Gastrocnemius medialis (tissue), 4 donors: ENCODE measurements around the gene YAP1. TPM values are rescaled to one million over a fixed set of nuclear protein-coding genes. Genes with fewer than 3 reads are reported as not detected.

Source experiments
- ATAC-seq, 2 donors: fragments of 150-250 bp; one replicate each; pipeline ENCODE4 v1.9.1; 2016
- DNase-seq, 2 donors: peaks; one replicate each; pipeline ENCODE4 v3.0.0-alpha.2; 2019
- H3K27ac ChIP-seq, 4 donors: fragments of 200-600 bp; sonication (generic); 1 replicate in 1 of 4; 2 replicates in 3 of 4; pipeline ENCODE4 v1.5.1; 2016 to 2018; ENCODE audit warnings: mild to moderate bottlenecking in 2 of 4, moderate library complexity in 1 of 4
- H3K27me3 ChIP-seq, 3 donors: fragments of 200-600 bp; sonication (generic) in 2 of 3; 1 replicate in 1 of 3; 2 replicates in 2 of 3; pipeline versions ENCODE4 v1.5.1 to v1.6.0; 2016 to 2019; ENCODE audit warnings: mild to moderate bottlenecking in 1 of 3, moderate library complexity in 1 of 3
- H3K36me3 ChIP-seq, 2 donors: fragments of 200-600 bp; sonication (generic) in 1 of 2; one replicate each; pipeline ENCODE4 v1.5.1; 2017 to 2018
- H3K4me1 ChIP-seq, 2 donors: fragments of 200-600 bp; sonication (generic) in 1 of 2; one replicate each; pipeline ENCODE4 v1.5.1; 2016 to 2017; ENCODE audit warnings: mild to moderate bottlenecking in 2 of 2
- H3K4me3 ChIP-seq, 4 donors: fragments of 200-600 bp; sonication (generic) in 3 of 4; 1 replicate in 1 of 4; 2 replicates in 3 of 4; pipeline ENCODE4 v1.5.1; 2016 to 2019; ENCODE audit warnings: mild to moderate bottlenecking in 2 of 4
- H3K9me3 ChIP-seq, 3 donors: fragments of 200-600 bp; sonication (generic) in 2 of 3; 1 replicate in 1 of 3; 2 replicates in 2 of 3; pipeline ENCODE4 v1.5.1; 2016 to 2019
- CTCF ChIP-seq, 5 experiments: fragments of 450-650 bp in 3 of 5; fragments of 200-600 bp in 2 of 5; sonication (generic) in 2 of 5; IDR thresholded peaks in 4 of 5; conservative IDR thresholded peaks in 1 of 5; 1 replicate in 4 of 5; 2 replicates in 1 of 5; pipeline ENCODE4 v1.5.1; 2016 to 2019; ENCODE audit warnings: antibody characterized with exemption in 5 of 5, mild to moderate bottlenecking in 3 of 5, moderate library complexity in 3 of 5
- POLR2A ChIP-seq, 2 donors: fragments of 450-650 bp; IDR thresholded peaks; one replicate each; pipeline ENCODE4 v1.6.1; 2017; ENCODE audit warnings: antibody characterized with exemption in 2 of 2, mild to moderate bottlenecking in 2 of 2, moderate library complexity in 2 of 2
- in situ Hi-C, 4 donors: fragments of 200-750 bp; cut with MboI; loops; one replicate each; pipeline versions ENCODE4 v1.15.0 to v1.8.0; 2017; ENCODE audit warnings: low sequenced_read_pairs in 4 of 4
- intact Hi-C: fragments of 100-400 bp; cut with DNase I; formaldehyde crosslinking; loops from one replicate; pipeline ENCODE4 v1.15.1; 2023; ENCODE audit warnings: low total_unique reads
- total RNA-seq, 4 donors: library from RNA; depleted of rRNA; stranded (reverse); fragments of >200 nt; gene quantifications; one replicate each; pipeline versions ENCODE4 v1.1.0 to v1.2.3, GENCODE V29; 2016

The YAP1 gene
- total RNA-seq, 4 donors from 2014 or later = 41.9 to 89.4 (median 72.6) TPM

GRCh38 chr11:102272047-102272824, 162.0 kb downstream of the YAP1 start:
- no peaks in the 10 kb centered on the region for H3K36me3 ChIP-seq
- no peaks in the 10 kb centered on the region for H3K27me3 ChIP-seq
- no peak overlapping the region for H3K4me3 ChIP-seq
- DNase-seq (no peak), ATAC-seq (no peak)
- peaks cover 7 to 8% of the 10 kb centered on the region in 2 donors for H3K4me1 ChIP-seq
- no peaks in the 10 kb centered on the region for H3K9me3 ChIP-seq
- in situ Hi-C loops (loop anchor here in 3 of 4 donors (25.0 kb wide), 2 partner anchors 210 to 410 kb away; no protein-coding TSS in a partner anchor), intact Hi-C loops (no loop called here)
- no peak overlapping the region for H3K27ac ChIP-seq
- no peak for TF ChIP-seq CTCF (IDR thresholded peaks at IDR 0.05 in 4 of 5, conservative IDR thresholded peaks at IDR 0.05 in 1 of 5)

GRCh38 chr11:102274628-102275027, 164.4 kb downstream of the YAP1 start:
- Histone ChIP-seq H3K4me1 (peaks cover 7 to 8% of the 10 kb centered on the region in 2 donors), H3K27me3 (no peaks in the 10 kb centered on the region), H3K4me3 (no peak overlapping the region), H3K36me3 (no peaks in the 10 kb centered on the region), H3K9me3 (no peaks in the 10 kb centered on the region), H3K27ac (no peak overlapping the region)
- no peak for ATAC-seq
- no peak for DNase-seq
- intact Hi-C loops = no loop called here
- in situ Hi-C loops = loop anchor here (25.0 kb wide), 3 partner anchors 212 to 412 kb away; no protein-coding TSS in a partner anchor
- TF ChIP-seq CTCF (IDR thresholded peaks at IDR 0.05 in 4 of 5, conservative IDR thresholded peaks at IDR 0.05 in 1 of 5) (no peak), POLR2A (IDR thresholded peaks at IDR 0.05) (no peak)

- in situ Hi-C loops = loop anchor here in 1 of 4 donors (25.0 kb wide), 1 partner anchor 211 kb away; no protein-coding TSS in a partner anchor
- intact Hi-C loops = no loop called here
- Histone ChIP-seq H3K36me3 (no peaks in the 10 kb centered on the region), H3K4me3 (no peak overlapping the region), H3K4me1 (peaks cover 11 to 13% of the 10 kb centered on the region in 2 donors), H3K27me3 (no peaks in the 10 kb centered on the region), H3K9me3 (no peaks in the 10 kb centered on the region), H3K27ac (no peak overlapping the region)
- no peak for ATAC-seq
- no peak for DNase-seq
- no peak for TF ChIP-seq POLR2A (IDR thresholded peaks at IDR 0.05)
These were observed 166.1 kb downstream of the YAP1 start for GRCh38 chr11:102276362-102276761.

- in situ Hi-C loops = loop anchor here in 1 of 4 donors (25.0 kb wide), 1 partner anchor 211 kb away; no protein-coding TSS in a partner anchor
- intact Hi-C loops = no loop called here
- no peak for DNase-seq
- no peak for TF ChIP-seq POLR2A (IDR thresholded peaks at IDR 0.05)
- no peak for TF ChIP-seq CTCF (IDR thresholded peaks at IDR 0.05 in 4 of 5, conservative IDR thresholded peaks at IDR 0.05 in 1 of 5)
- Histone ChIP-seq H3K36me3 (no peaks in the 10 kb centered on the region), H3K4me1 (peaks cover 11 to 13% of the 10 kb centered on the region in 2 donors), H3K27me3 (no peaks in the 10 kb centered on the region), H3K4me3 (no peak overlapping the region), H3K9me3 (no peaks in the 10 kb centered on the region), H3K27ac (no peak overlapping the region)
- no peak for ATAC-seq
These were observed 166.5 kb downstream of the YAP1 start for GRCh38 chr11:102276783-102277182.

GRCh38 chr11:102279641-102280170, 169.5 kb downstream of the YAP1 start:
- TF ChIP-seq CTCF (IDR thresholded peaks at IDR 0.05 in 4 of 5, conservative IDR thresholded peaks at IDR 0.05 in 1 of 5) = peak in 1 of 5 experiments; percentile 18
- no peak for TF ChIP-seq POLR2A (IDR thresholded peaks at IDR 0.05)
- peak overlapping the region; percentile 3 to 69 (median 36) for H3K27ac ChIP-seq
- in situ Hi-C loops = loop anchor here in 3 of 4 donors (10.0 to 25.0 kb wide), 3 partner anchors 65 to 215 kb away; partner anchors contain the start of gene BIRC2 (in 2 of the 3)

More at GRCh38 chr11:102279641-102280170, 169.5 kb downstream of the YAP1 start:
- Histone ChIP-seq H3K9me3 (no peaks in the 10 kb centered on the region), H3K4me1 (peaks cover 11 to 13% of the 10 kb centered on the region in 2 donors), H3K36me3 (no peaks in the 10 kb centered on the region), H3K4me3 (peak overlapping the region; percentile 10 to 41 (median 32)), H3K27me3 (no peaks in the 10 kb centered on the region)
- intact Hi-C loops = no loop called here
- DNase-seq = no peak
- peak; percentile 84 to 87 for ATAC-seq
